ENCODE data around the gene MXD1. TPM values are rescaled to one million over a fixed set of nuclear protein-coding genes. Genes with fewer than 3 reads are reported as not detected.
A peak's percentile ranks its signal among the peaks of the same experiment; 100 is the strongest.

The MXD1 gene
- total RNA-seq, 1 donor from 2014 or later = 12.9 TPM

- DNase-seq = no peak
Observed at GRCh38 chr2:69954084-69954483, 39.2 kb downstream of the MXD1 start.

- no peak for DNase-seq
Observed at GRCh38 chr2:69955029-69955428, 40.1 kb downstream of the MXD1 start.

- DNase-seq = no peak
Observed at GRCh38 chr2:69956475-69956979, 41.6 kb downstream of the MXD1 start.

- DNase-seq = no peak
Observed at GRCh38 chr2:69957965-69958364, 43.1 kb downstream of the MXD1 start.

GRCh38 chr2:69958480-69958879, 43.6 kb downstream of the MXD1 start:
- no peak for DNase-seq

GRCh38 chr2:69959425-69959824, 44.5 kb downstream of the MXD1 start:
- no peak for DNase-seq

- no peak for DNase-seq
Observed at GRCh38 chr2:69960821-69961220, 45.9 kb downstream of the MXD1 start.

GRCh38 chr2:69961496-69961895, 46.6 kb downstream of the MXD1 start, which contains the start of gene ASPRV1:
Gene ASPRV1 (minus strand): TSS chr2:69961631. CDS start chr2:69961436, 195 bp downstream.
- peak; percentile 60 for DNase-seq

GRCh38 chr2:69962986-69963730, 48.2 kb downstream of the MXD1 start:
- DNase-seq = no peak

GRCh38 chr2:69964353-69964841, 49.5 kb downstream of the MXD1 start:
- DNase-seq = no peak

- no peak for DNase-seq
Observed at GRCh38 chr2:69965756-69966445, 51.0 kb downstream of the MXD1 start.

GRCh38 chr2:69966496-69966895, 51.6 kb downstream of the MXD1 start:
- no peak for DNase-seq

GRCh38 chr2:69968609-69969008, 53.7 kb downstream of the MXD1 start:
- no peak for DNase-seq

- no peak for DNase-seq
Observed at GRCh38 chr2:69969126-69969983, 54.4 kb downstream of the MXD1 start.

GRCh38 chr2:69969991-69970390, 55.1 kb downstream of the MXD1 start:
- DNase-seq = no peak

- no peak for DNase-seq
Observed at GRCh38 chr2:69972822-69973221, 57.9 kb downstream of the MXD1 start.

- no peak for DNase-seq
Observed at GRCh38 chr2:69973335-69973735, 58.4 kb downstream of the MXD1 start.

- no peak for DNase-seq
Observed at GRCh38 chr2:69975136-69975852, 60.4 kb downstream of the MXD1 start.

- DNase-seq = no peak
Observed at GRCh38 chr2:69975853-69976462, 61.0 kb downstream of the MXD1 start.

GRCh38 chr2:69977186-69977585, 62.3 kb downstream of the MXD1 start:
- DNase-seq = no peak

GRCh38 chr2:69977906-69978482, 63.1 kb downstream of the MXD1 start:
- no peak for DNase-seq

Measured in occipital lobe (tissue), 2 donors.